ENCODE data around the gene NUDT6. TPM values are rescaled to one million over a fixed set of nuclear protein-coding genes. Genes with fewer than 3 reads are reported as not detected.

Gene NUDT6
- polyA plus RNA-seq, 1 experiment = 5.9 TPM

DNA sequence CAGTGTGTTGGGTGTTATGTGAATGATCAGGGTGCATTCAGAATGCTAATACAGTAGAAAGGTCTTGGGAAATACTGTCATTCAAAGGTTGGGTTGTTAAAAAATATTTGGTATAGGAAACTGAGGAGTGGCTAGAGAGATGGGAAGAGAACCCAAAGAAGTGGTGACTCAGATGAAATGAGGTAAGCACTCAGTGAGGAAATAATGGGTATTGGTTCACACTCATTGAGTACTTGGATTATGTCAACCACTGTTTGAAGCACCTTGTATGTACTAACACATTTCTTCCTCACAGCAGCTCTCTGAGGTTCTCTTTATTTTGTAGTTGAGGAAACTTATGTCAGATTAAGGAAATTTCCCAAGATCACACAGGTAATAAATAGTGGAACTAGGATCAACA, 40.8 kb upstream of the NUDT6 start:
- H3K27me3 ChIP-seq (ENCODE audit: control insufficient read depth, insufficient read depth, low read length) = no peaks in the 10 kb centered on the region
- H3K27ac ChIP-seq (ENCODE audit: low read depth, low read length) = no peak overlapping the region
- POLR2A ChIA-PET = no interaction called here
- TF ChIP-seq, protein P1, sequence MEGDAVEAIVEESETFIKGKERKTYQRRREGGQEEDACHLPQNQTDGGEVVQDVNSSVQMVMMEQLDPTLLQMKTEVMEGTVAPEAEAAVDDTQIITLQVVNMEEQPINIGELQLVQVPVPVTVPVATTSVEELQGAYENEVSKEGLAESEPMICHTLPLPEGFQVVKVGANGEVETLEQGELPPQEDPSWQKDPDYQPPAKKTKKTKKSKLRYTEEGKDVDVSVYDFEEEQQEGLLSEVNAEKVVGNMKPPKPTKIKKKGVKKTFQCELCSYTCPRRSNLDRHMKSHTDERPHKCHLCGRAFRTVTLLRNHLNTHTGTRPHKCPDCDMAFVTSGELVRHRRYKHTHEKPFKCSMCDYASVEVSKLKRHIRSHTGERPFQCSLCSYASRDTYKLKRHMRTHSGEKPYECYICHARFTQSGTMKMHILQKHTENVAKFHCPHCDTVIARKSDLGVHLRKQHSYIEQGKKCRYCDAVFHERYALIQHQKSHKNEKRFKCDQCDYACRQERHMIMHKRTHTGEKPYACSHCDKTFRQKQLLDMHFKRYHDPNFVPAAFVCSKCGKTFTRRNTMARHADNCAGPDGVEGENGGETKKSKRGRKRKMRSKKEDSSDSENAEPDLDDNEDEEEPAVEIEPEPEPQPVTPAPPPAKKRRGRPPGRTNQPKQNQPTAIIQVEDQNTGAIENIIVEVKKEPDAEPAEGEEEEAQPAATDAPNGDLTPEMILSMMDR (IDR thresholded peaks at IDR 0.05; ENCODE audit: low read depth, low read length) = no peak
- DNase-seq (ENCODE audit: low read depth, low spot score) = no peak
- no peaks in the 10 kb centered on the region for H3K9me3 ChIP-seq (ENCODE audit: control insufficient read depth, insufficient read depth, low read length)
- CTCF ChIA-PET = no interaction called here
- no peak overlapping the region for H3K4me3 ChIP-seq (ENCODE audit: low read depth, low read length)

- Histone ChIP-seq H3K4me3 (ENCODE audit: low read depth, low read length) (no peak overlapping the region), H3K27me3 (ENCODE audit: control insufficient read depth, insufficient read depth, low read length) (no peaks in the 10 kb centered on the region), H3K27ac (ENCODE audit: low read depth, low read length) (no peak overlapping the region), H3K9me3 (ENCODE audit: control insufficient read depth, insufficient read depth, low read length) (no peaks in the 10 kb centered on the region)
- TF ChIP-seq, protein P1 (IDR thresholded peaks at IDR 0.05; ENCODE audit: low read depth, low read length) = no peak
- ChIA-PET CTCF (no interaction called here), POLR2A (no interaction called here)
- DNase-seq (ENCODE audit: low read depth, low spot score) = no peak
Observed at GRCh38 chr4:122960611-122961000, 38.2 kb upstream of the NUDT6 start.

- Histone ChIP-seq H3K27me3 (ENCODE audit: control insufficient read depth, insufficient read depth, low read length) (no peaks in the 10 kb centered on the region), H3K27ac (ENCODE audit: low read depth, low read length) (no peak overlapping the region), H3K4me3 (ENCODE audit: low read depth, low read length) (no peak overlapping the region), H3K9me3 (ENCODE audit: control insufficient read depth, insufficient read depth, low read length) (no peaks in the 10 kb centered on the region)
- no peak for DNase-seq (ENCODE audit: low read depth, low spot score)
- ChIA-PET POLR2A (no interaction called here), CTCF (no interaction called here)
- TF ChIP-seq, protein P1 (IDR thresholded peaks at IDR 0.05; ENCODE audit: low read depth, low read length) = no peak
Observed at GRCh38 chr4:122959981-122960610, 37.7 kb upstream of the NUDT6 start.

- DNase-seq (ENCODE audit: low read depth, low spot score) = no peak
- CTCF ChIA-PET = no interaction called here
- Histone ChIP-seq H3K27me3 (ENCODE audit: control insufficient read depth, insufficient read depth, low read length) (no peaks in the 10 kb centered on the region), H3K4me3 (ENCODE audit: low read depth, low read length) (no peak overlapping the region), H3K27ac (ENCODE audit: low read depth, low read length) (no peak overlapping the region), H3K9me3 (ENCODE audit: control insufficient read depth, insufficient read depth, low read length) (no peaks in the 10 kb centered on the region)
- TF ChIP-seq, protein P1 (IDR thresholded peaks at IDR 0.05; ENCODE audit: low read depth, low read length) = no peak
- POLR2A ChIA-PET = no interaction called here
Observed at GRCh38 chr4:122959441-122959840, 37.0 kb upstream of the NUDT6 start.

DNA sequence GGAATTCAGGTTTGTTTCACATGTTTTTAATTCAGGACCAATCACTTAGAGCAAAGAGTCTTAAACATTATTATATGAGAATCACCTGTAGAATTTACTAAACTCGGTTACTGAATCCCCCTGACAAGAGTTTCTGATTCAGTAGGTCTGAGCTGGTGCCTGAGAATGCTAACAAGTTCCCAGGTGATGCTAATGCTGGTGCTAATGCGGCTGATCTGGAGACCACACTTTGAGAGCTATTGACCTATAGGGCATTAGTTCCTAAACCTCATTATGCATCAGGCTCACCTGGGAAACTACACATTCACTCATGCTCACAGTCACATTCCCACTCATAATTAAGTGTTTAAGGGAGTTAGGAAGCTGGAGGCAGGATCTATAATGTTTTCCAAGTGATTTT, 36.1 kb upstream of the NUDT6 start:
- TF ChIP-seq, protein P1 (IDR thresholded peaks at IDR 0.05; ENCODE audit: low read depth, low read length) = no peak
- no peak overlapping the region for H3K4me3 ChIP-seq (ENCODE audit: low read depth, low read length)
- ChIA-PET POLR2A (no interaction called here), CTCF (interaction anchor here (0.7 kb wide), 1 partner anchor 241 kb away, joined by 4 read pairs; no protein-coding TSS in a partner anchor)
- DNase-seq (ENCODE audit: low read depth, low spot score) = no peak
- no peaks in the 10 kb centered on the region for H3K27me3 ChIP-seq (ENCODE audit: control insufficient read depth, insufficient read depth, low read length)
- no peak overlapping the region for H3K27ac ChIP-seq (ENCODE audit: low read depth, low read length)
- no peaks in the 10 kb centered on the region for H3K9me3 ChIP-seq (ENCODE audit: control insufficient read depth, insufficient read depth, low read length)
